HCT116 (cell line): ENCODE measurements around the gene ELOVL4. TPM values are rescaled to one million over a fixed set of nuclear protein-coding genes. Genes with fewer than 3 reads are reported as not detected.

ENCODE experiments used
- ATAC-seq: fragments of 200-7000 bp; cut with Tn5 transposase; 2 replicates; pipeline ENCODE4 v1.9.1; 2020; ENCODE audit warnings: mild to moderate bottlenecking, moderate library complexity
- BruUV-seq: library from RNA; stranded (reverse); fragments of 400-500 nt; replicated peaks from 2 replicates; lab custom pipeline; 2021; lab: Mats Ljungman, UMichigan
- CTCF ChIA-PET: fragments of 300-600 bp; sonication (Branson Sonifier 250); formaldehyde crosslinking; loops from one replicate; lab custom pipeline; 2021; ENCODE audit warnings: antibody characterized with exemption; lab: Charles Lee
- POLR2A ChIA-PET: fragments of 300-600, 350-600 bp; sonication (Branson Sonifier 250); formaldehyde crosslinking; loops from one replicate; lab custom pipeline; 2021; ENCODE audit warnings: antibody characterized with exemption; lab: Charles Lee
- RAD21 ChIA-PET, 2 experiments: fragments of 300-600 bp; sonication (Branson Sonifier 250); formaldehyde crosslinking; loops; one replicate each; lab custom pipeline; 2023; ENCODE audit warnings: low total read pairs in 2 of 2; ENCODE audit not compliant: uncharacterized antibody in 2 of 2, unreplicated experiment in 2 of 2, low non-redundant PET in 1 of 2; lab: Charles Lee
- DNase-seq: peaks from one replicate; pipeline ENCODE4 v3.0.0-alpha.2; 2010; ENCODE audit warnings: low read depth, low spot score
- H2AFZ ChIP-seq: fragments of 200-600 bp; shearing (Covaris generic), sonication (generic); 2 replicates; pipeline ENCODE4 v1.6.1; 2017; ENCODE audit warnings: low read depth, mixed run types, mixed read lengths, antibody characterized with exemption, low read length; ENCODE audit not compliant: poor library complexity, severe bottlenecking
- H3K27ac ChIP-seq: 2 replicates; pipeline ENCODE4 v1.5.1; 2012; ENCODE audit warnings: low read depth, low read length
- H3K27me3 ChIP-seq: fragments of 200-600 bp; sonication (generic); 2 replicates; pipeline ENCODE4 v1.6.1; 2016; ENCODE audit warnings: mixed run types, low read length, mixed read lengths; ENCODE audit not compliant: insufficient read depth
- H3K36me3 ChIP-seq, 2 experiments: fragments of 200-500 bp in 1 of 2; fragments of 200-600 bp in 1 of 2; sonication (Bioruptor generic) in 1 of 2; sonication (generic) in 1 of 2; 2 replicates each; pipeline versions ENCODE4 v1.5.1 to v1.6.1; 2014 to 2016; ENCODE audit warnings: low read length in 2 of 2, inconsistent platforms in 1 of 2, mixed read lengths in 1 of 2, mixed run types in 1 of 2; ENCODE audit not compliant: insufficient read depth in 2 of 2, control insufficient read depth in 1 of 2
- H3K4me1 ChIP-seq, 2 experiments: fragments of 200-600 bp in 1 of 2; sonication (generic) in 1 of 2; 2 replicates each; pipeline versions ENCODE4 v1.5.1 to v1.6.1; 2012 to 2017; ENCODE audit warnings: low read length in 2 of 2, inconsistent platforms in 1 of 2, mild to moderate bottlenecking in 1 of 2, mixed read lengths in 1 of 2, mixed run types in 1 of 2, moderate library complexity in 1 of 2; ENCODE audit not compliant: insufficient read depth in 2 of 2, control insufficient read depth in 1 of 2
- H3K4me2 ChIP-seq: fragments of 200-600 bp; sonication (generic); 2 replicates; pipeline ENCODE4 v1.6.1; 2017; ENCODE audit warnings: mixed run types, low read length, mixed read lengths
- H3K4me3 ChIP-seq, 2 experiments: fragments of 200-600 bp in 1 of 2; sonication (generic) in 1 of 2; replicated peaks in 1 of 2; 2 replicates each; pipeline ENCODE4 v1.5.1; 2011 to 2016; ENCODE audit warnings: low read length in 2 of 2, control low read depth in 1 of 2, low read depth in 1 of 2, mild to moderate bottlenecking in 1 of 2, mixed read lengths in 1 of 2, mixed run types in 1 of 2
- H3K79me2 ChIP-seq: fragments of 200-600 bp; sonication (generic); 2 replicates; pipeline ENCODE4 v1.6.1; 2017; ENCODE audit warnings: mild to moderate bottlenecking, mixed run types, low read length, moderate library complexity, mixed read lengths; ENCODE audit not compliant: insufficient read depth
- H3K9ac ChIP-seq: fragments of 200-600 bp; sonication (generic); 2 replicates; pipeline ENCODE4 v1.6.1; 2016; ENCODE audit warnings: low read length, mixed read lengths
- H3K9me2 ChIP-seq: fragments of 200-600 bp; sonication (generic), shearing (Covaris generic); 2 replicates; pipeline ENCODE4 v1.6.1; 2017; ENCODE audit warnings: mixed run types, mild to moderate bottlenecking, moderate library complexity; ENCODE audit not compliant: insufficient read depth
- H3K9me3 ChIP-seq, 2 experiments: fragments of 200-500 bp in 1 of 2; fragments of 200-600 bp in 1 of 2; sonication (Bioruptor generic) in 1 of 2; sonication (generic) in 1 of 2; 2 replicates each; pipeline ENCODE4 v1.6.1; 2014 to 2017; ENCODE audit warnings: low read length in 2 of 2, mixed read lengths in 2 of 2, inconsistent platforms in 1 of 2, low read depth in 1 of 2, mild to moderate bottlenecking in 1 of 2, mixed run types in 1 of 2, moderate library complexity in 1 of 2; ENCODE audit not compliant: control insufficient read depth in 1 of 2, insufficient read depth in 1 of 2
- H4K20me1 ChIP-seq: fragments of 200-600 bp; sonication (generic), shearing (Covaris generic); 2 replicates; pipeline ENCODE4 v1.6.1; 2017; ENCODE audit warnings: mixed run types, mild to moderate bottlenecking, moderate library complexity; ENCODE audit not compliant: insufficient read depth
- CTCF ChIP-seq, 3 experiments: fragments of 200-600 bp in 1 of 3; sonication (generic) in 1 of 3; IDR thresholded peaks in 2 of 3; conservative IDR thresholded peaks in 1 of 3; 2 replicates each; pipeline ENCODE4 v1.5.1; 2012 to 2017; ENCODE audit warnings: low read depth in 2 of 3, low read length in 2 of 3, antibody characterized with exemption in 1 of 3, borderline replicate concordance in 1 of 3, control low read depth in 1 of 3, mild to moderate bottlenecking in 1 of 3, mixed read lengths in 1 of 3, mixed run types in 1 of 3, moderate library complexity in 1 of 3; ENCODE audit not compliant: insufficient read depth in 1 of 3
- EGR1 ChIP-seq: IDR thresholded peaks from 2 replicates; pipeline ENCODE4 v1.6.1; 2012; ENCODE audit warnings: low read depth
- EZH2 ChIP-seq: fragments of 200-600 bp; sonication (generic); IDR thresholded peaks from 2 replicates; pipeline ENCODE4 v1.6.1; 2017; ENCODE audit warnings: antibody characterized with exemption, mixed run types
- FOSL1 ChIP-seq: IDR thresholded peaks from 2 replicates; pipeline ENCODE4 v1.6.1; 2012; ENCODE audit warnings: low read depth
- JUND ChIP-seq: IDR thresholded peaks from 2 replicates; pipeline ENCODE4 v1.6.1; 2012
- SP1 ChIP-seq: IDR thresholded peaks from 2 replicates; pipeline ENCODE4 v1.6.1; 2012; ENCODE audit warnings: low read depth
- SRF ChIP-seq: IDR thresholded peaks from 2 replicates; pipeline ENCODE4 v1.6.1; 2012; ENCODE audit warnings: low read depth
- TCF7L2 ChIP-seq: IDR thresholded peaks from 2 replicates; pipeline ENCODE4 v1.7.0; 2011; ENCODE audit warnings: borderline replicate concordance, inconsistent platforms; ENCODE audit not compliant: insufficient read depth, insufficient read length; ENCODE audit errors: extremely low read depth
- ZNF274 ChIP-seq: fragments of 200-500 bp; sonication (Bioruptor generic); IDR thresholded peaks from 2 replicates; pipeline ENCODE4 v1.6.1; 2014; ENCODE audit warnings: mild to moderate bottlenecking, low read depth, low read length, inconsistent platforms
- intact Hi-C: fragments of 100-400 bp; cut with micrococcal nuclease; formaldehyde crosslinking; loops from 2 replicates; pipeline ENCODE4 v1.10.0; 2022
- total RNA-seq: library from RNA; stranded (reverse); gene quantifications from one replicate; pipeline ENCODE4 v1.2.1, GENCODE V29; 2021; ENCODE audit not compliant: unreplicated experiment

The ELOVL4 gene
- total RNA-seq, 1 experiment from 2014 or later = not detected

GRCh38 chr6:79985128-79985527, 37.8 kb upstream of the ELOVL4 start:
- H3K4me3 ChIP-seq = no peak overlapping the region
- no peak for TF ChIP-seq EGR1
- TF ChIP-seq ZNF274 = no peak
- no peak for TF ChIP-seq TCF7L2
- no peak for TF ChIP-seq EZH2
- TF ChIP-seq CTCF (IDR thresholded peaks at IDR 0.05 in 2 of 3, conservative IDR thresholded peaks at IDR 0.05 in 1 of 3; ENCODE audit: borderline replicate concordance in 1 of 3, insufficient read depth in 1 of 3, low read depth in 2 of 3, low read length in 2 of 3) = no peak
- TF ChIP-seq SP1 = no peak
- no peak for TF ChIP-seq FOSL1
- no peak for TF ChIP-seq SRF
- TF ChIP-seq JUND = no peak
- TF ChIP-seq, all 23 proteins: peak for 0
- no peaks in the 10 kb centered on the region for H3K27me3 ChIP-seq
- H3K36me3 ChIP-seq = no peaks in the 10 kb centered on the region
- ChIA-PET CTCF (interaction anchor here (1.1 kb wide), 1 partner anchor 35 kb away, joined by 3 read pairs; no protein-coding TSS in a partner anchor), POLR2A (interaction anchor here (1.0 kb wide), 1 partner anchor 9 kb away, joined by 3 read pairs; no protein-coding TSS in a partner anchor), RAD21 (no interaction called here)
- ATAC-seq (no peak), DNase-seq (no peak)
- H3K9ac ChIP-seq = no peak overlapping the region
- H4K20me1 ChIP-seq = no peaks in the 10 kb centered on the region
- no peaks in the 10 kb centered on the region for H3K4me1 ChIP-seq
- H2AFZ ChIP-seq = no peak overlapping the region
- no peak overlapping the region for H3K4me2 ChIP-seq
- no peaks in the 10 kb centered on the region for H3K79me2 ChIP-seq
- H3K9me2 ChIP-seq = no peaks in the 10 kb centered on the region
- H3K27ac ChIP-seq = no peak overlapping the region
- BruUV-seq = no TSS peak
- intact Hi-C loops = no loop called here
- no peaks in the 10 kb centered on the region for H3K9me3 ChIP-seq
